Gastrocnemius medialis (tissue), 4 donors: ENCODE results near the gene MALRD1. TPM values are rescaled to one million over a fixed set of nuclear protein-coding genes. Genes with fewer than 3 reads are reported as not detected.

Experiments used
- ATAC-seq, 2 donors: fragments of 150-250 bp; one replicate each; pipeline ENCODE4 v1.9.1; 2016
- DNase-seq, 2 donors: peaks; one replicate each; pipeline ENCODE4 v3.0.0-alpha.2; 2019
- H3K27ac ChIP-seq, 4 donors: fragments of 200-600 bp; sonication (generic); 1 replicate in 1 of 4; 2 replicates in 3 of 4; pipeline ENCODE4 v1.5.1; 2016 to 2018; ENCODE audit warnings: mild to moderate bottlenecking in 2 of 4, moderate library complexity in 1 of 4
- H3K27me3 ChIP-seq, 3 donors: fragments of 200-600 bp; sonication (generic) in 2 of 3; 1 replicate in 1 of 3; 2 replicates in 2 of 3; pipeline versions ENCODE4 v1.5.1 to v1.6.0; 2016 to 2019; ENCODE audit warnings: mild to moderate bottlenecking in 1 of 3, moderate library complexity in 1 of 3
- H3K36me3 ChIP-seq, 2 donors: fragments of 200-600 bp; sonication (generic) in 1 of 2; one replicate each; pipeline ENCODE4 v1.5.1; 2017 to 2018
- H3K4me1 ChIP-seq, 2 donors: fragments of 200-600 bp; sonication (generic) in 1 of 2; one replicate each; pipeline ENCODE4 v1.5.1; 2016 to 2017; ENCODE audit warnings: mild to moderate bottlenecking in 2 of 2
- H3K4me3 ChIP-seq, 4 donors: fragments of 200-600 bp; sonication (generic) in 3 of 4; 1 replicate in 1 of 4; 2 replicates in 3 of 4; pipeline ENCODE4 v1.5.1; 2016 to 2019; ENCODE audit warnings: mild to moderate bottlenecking in 2 of 4
- H3K9me3 ChIP-seq, 3 donors: fragments of 200-600 bp; sonication (generic) in 2 of 3; 1 replicate in 1 of 3; 2 replicates in 2 of 3; pipeline ENCODE4 v1.5.1; 2016 to 2019
- CTCF ChIP-seq, 5 experiments: fragments of 450-650 bp in 3 of 5; fragments of 200-600 bp in 2 of 5; sonication (generic) in 2 of 5; IDR thresholded peaks in 4 of 5; conservative IDR thresholded peaks in 1 of 5; 1 replicate in 4 of 5; 2 replicates in 1 of 5; pipeline ENCODE4 v1.5.1; 2016 to 2019; ENCODE audit warnings: antibody characterized with exemption in 5 of 5, mild to moderate bottlenecking in 3 of 5, moderate library complexity in 3 of 5
- POLR2A ChIP-seq, 2 donors: fragments of 450-650 bp; IDR thresholded peaks; one replicate each; pipeline ENCODE4 v1.6.1; 2017; ENCODE audit warnings: antibody characterized with exemption in 2 of 2, mild to moderate bottlenecking in 2 of 2, moderate library complexity in 2 of 2
- in situ Hi-C, 4 donors: fragments of 200-750 bp; cut with MboI; loops; one replicate each; pipeline versions ENCODE4 v1.15.0 to v1.8.0; 2017; ENCODE audit warnings: low sequenced_read_pairs in 4 of 4
- intact Hi-C: fragments of 100-400 bp; cut with DNase I; formaldehyde crosslinking; loops from one replicate; pipeline ENCODE4 v1.15.1; 2023; ENCODE audit warnings: low total_unique reads
- total RNA-seq, 4 donors: library from RNA; depleted of rRNA; stranded (reverse); fragments of >200 nt; gene quantifications; one replicate each; pipeline versions ENCODE4 v1.1.0 to v1.2.3, GENCODE V29; 2016

The MALRD1 gene
- total RNA-seq, 4 donors from 2014 or later = 0.75 TPM; not detected in 3

- Histone ChIP-seq H3K27me3 (no peaks in the 10 kb centered on the region), H3K4me1 (no peaks in the 10 kb centered on the region), H3K4me3 (no peak overlapping the region), H3K27ac (no peak overlapping the region), H3K9me3 (peaks cover 0 to 4% (median 0%) of the 10 kb centered on the region in 3 donors), H3K36me3 (no peaks in the 10 kb centered on the region)
- DNase-seq (no peak), ATAC-seq (no peak)
- TF ChIP-seq CTCF (IDR thresholded peaks at IDR 0.05 in 4 of 5, conservative IDR thresholded peaks at IDR 0.05 in 1 of 5) = no peak
- no peak for TF ChIP-seq POLR2A (IDR thresholded peaks at IDR 0.05)
- in situ Hi-C loops = no loop called here
- intact Hi-C loops = no loop called here
These were observed 130.1 kb downstream of the MALRD1 start for GRCh38 chr10:19178675-19179074.

GRCh38 chr10:19184891-19185290, 136.3 kb downstream of the MALRD1 start:
- H3K36me3 ChIP-seq = no peaks in the 10 kb centered on the region
- H3K9me3 ChIP-seq = peaks cover 0 to 4% (median 1%) of the 10 kb centered on the region in 3 donors
- no peaks in the 10 kb centered on the region for H3K27me3 ChIP-seq
- ATAC-seq = no peak
- H3K4me1 ChIP-seq = no peaks in the 10 kb centered on the region
- H3K27ac ChIP-seq = no peak overlapping the region
- H3K4me3 ChIP-seq = no peak overlapping the region
- in situ Hi-C loops = no loop called here
- DNase-seq = no peak
- TF ChIP-seq POLR2A (IDR thresholded peaks at IDR 0.05) (no peak), CTCF (IDR thresholded peaks at IDR 0.05 in 4 of 5, conservative IDR thresholded peaks at IDR 0.05 in 1 of 5) (no peak)
- intact Hi-C loops = no loop called here

DNA sequence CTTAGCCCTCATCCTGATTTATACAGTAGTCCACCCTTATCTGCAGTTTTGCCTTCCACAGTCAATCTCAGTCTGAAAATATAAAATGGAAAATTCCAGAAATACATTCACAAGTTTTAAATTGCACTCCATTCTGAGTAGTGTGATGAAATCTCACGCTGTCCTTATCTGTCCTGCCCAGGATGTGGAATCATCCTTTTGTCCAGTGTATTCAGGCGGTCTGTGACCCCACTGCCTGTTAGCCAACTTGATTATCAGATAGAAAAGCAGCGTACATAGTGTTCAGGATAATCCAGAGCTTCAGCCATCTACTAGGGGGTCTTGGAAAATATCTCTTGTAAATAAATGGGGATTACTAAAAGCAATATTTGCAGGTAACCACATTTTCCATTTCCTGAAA, 146.3 kb downstream of the MALRD1 start:
- no peaks in the 10 kb centered on the region for H3K4me1 ChIP-seq
- peaks cover 0 to 4% (median 0%) of the 10 kb centered on the region in 3 donors for H3K9me3 ChIP-seq
- TF ChIP-seq POLR2A (IDR thresholded peaks at IDR 0.05) (no peak), CTCF (IDR thresholded peaks at IDR 0.05 in 4 of 5, conservative IDR thresholded peaks at IDR 0.05 in 1 of 5) (no peak)
- no peak for DNase-seq
- H3K27me3 ChIP-seq = no peaks in the 10 kb centered on the region
- in situ Hi-C loops (no loop called here), intact Hi-C loops (no loop called here)
- no peak overlapping the region for H3K27ac ChIP-seq
- no peaks in the 10 kb centered on the region for H3K36me3 ChIP-seq
- ATAC-seq = no peak
- H3K4me3 ChIP-seq = no peak overlapping the region

- Histone ChIP-seq H3K27me3 (no peaks in the 10 kb centered on the region), H3K4me3 (no peak overlapping the region), H3K4me1 (no peaks in the 10 kb centered on the region), H3K27ac (no peak overlapping the region), H3K9me3 (no peaks in the 10 kb centered on the region), H3K36me3 (no peaks in the 10 kb centered on the region)
- DNase-seq (no peak), ATAC-seq (no peak)
- intact Hi-C loops = no loop called here
- in situ Hi-C loops = no loop called here
- TF ChIP-seq CTCF (IDR thresholded peaks at IDR 0.05 in 4 of 5, conservative IDR thresholded peaks at IDR 0.05 in 1 of 5) (no peak), POLR2A (IDR thresholded peaks at IDR 0.05) (no peak)
These were observed 147.1 kb downstream of the MALRD1 start for GRCh38 chr10:19195698-19196097.

- Histone ChIP-seq H3K4me1 (no peaks in the 10 kb centered on the region), H3K36me3 (no peaks in the 10 kb centered on the region), H3K9me3 (no peaks in the 10 kb centered on the region), H3K27me3 (no peaks in the 10 kb centered on the region), H3K27ac (no peak overlapping the region), H3K4me3 (no peak overlapping the region)
- intact Hi-C loops = no loop called here
- in situ Hi-C loops = no loop called here
- ATAC-seq = no peak
- TF ChIP-seq POLR2A (IDR thresholded peaks at IDR 0.05) = no peak
- no peak for TF ChIP-seq CTCF (IDR thresholded peaks at IDR 0.05 in 4 of 5, conservative IDR thresholded peaks at IDR 0.05 in 1 of 5)
- no peak for DNase-seq
These were observed 151.6 kb downstream of the MALRD1 start for GRCh38 chr10:19200211-19200610.
